C4-2B (cell line): ENCODE measurements around the gene MVD.

Experiments
- CTCF ChIP-seq: fragments of 450-650 bp; conservative IDR thresholded peaks from 2 replicates; pipeline ENCODE4 v1.5.1; 2017; ENCODE audit warnings: mild to moderate bottlenecking
- ZFX ChIP-seq: fragments of 450-650 bp; IDR thresholded peaks from 2 replicates; pipeline ENCODE4 v1.6.1; 2017

GRCh38 chr16:88687676-88688012, 24.8 kb upstream of the MVD start:
- TF ChIP-seq CTCF: no peak
- TF ChIP-seq ZFX: no peak
